ENCODE results near the gene TUT1.

DNA sequence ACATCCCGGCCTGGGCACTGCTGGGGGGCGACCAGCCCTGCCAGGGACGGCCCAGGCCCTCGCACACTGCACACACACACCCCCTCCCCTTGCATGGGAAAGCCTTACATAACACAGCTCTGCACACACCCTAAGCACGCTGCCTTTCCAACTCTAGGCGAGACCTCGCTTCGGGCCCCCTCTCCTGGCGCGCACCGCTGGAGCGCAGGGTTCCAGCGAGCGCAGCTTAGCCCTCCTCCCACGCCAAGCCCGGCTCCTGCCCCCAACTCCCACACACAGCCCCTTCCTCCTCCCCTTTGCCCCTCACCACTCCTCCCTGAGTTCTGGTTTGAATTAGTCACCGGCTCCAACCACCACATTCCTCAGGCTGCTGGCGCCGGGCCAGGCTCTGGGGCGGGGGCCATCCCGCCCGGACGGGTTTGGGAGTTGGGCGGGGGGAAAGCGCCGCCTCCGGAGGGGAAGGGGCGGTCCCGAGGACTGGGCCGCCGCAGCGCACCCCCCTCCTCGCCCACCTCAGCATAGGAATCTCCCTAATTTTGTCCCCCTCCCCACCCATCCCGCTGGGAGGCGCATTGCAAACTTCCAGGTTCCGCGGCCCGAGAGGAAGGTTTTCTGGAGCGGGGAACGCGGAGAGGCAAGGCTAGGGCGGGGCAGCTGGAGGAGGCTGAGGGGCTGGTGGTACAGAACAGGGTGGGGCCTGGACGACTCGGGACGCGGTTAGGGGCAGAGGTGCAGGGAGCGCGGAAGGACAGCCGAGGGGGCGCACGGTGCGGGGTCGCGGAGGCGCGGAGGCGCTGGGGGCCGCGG, 45.7 kb downstream of the TUT1 start:
- TF ChIP-seq POLR2A (IDR thresholded peaks at IDR 0.05): peak in 1 of 2 donors; percentile 23
- TF ChIP-seq, protein P1, sequence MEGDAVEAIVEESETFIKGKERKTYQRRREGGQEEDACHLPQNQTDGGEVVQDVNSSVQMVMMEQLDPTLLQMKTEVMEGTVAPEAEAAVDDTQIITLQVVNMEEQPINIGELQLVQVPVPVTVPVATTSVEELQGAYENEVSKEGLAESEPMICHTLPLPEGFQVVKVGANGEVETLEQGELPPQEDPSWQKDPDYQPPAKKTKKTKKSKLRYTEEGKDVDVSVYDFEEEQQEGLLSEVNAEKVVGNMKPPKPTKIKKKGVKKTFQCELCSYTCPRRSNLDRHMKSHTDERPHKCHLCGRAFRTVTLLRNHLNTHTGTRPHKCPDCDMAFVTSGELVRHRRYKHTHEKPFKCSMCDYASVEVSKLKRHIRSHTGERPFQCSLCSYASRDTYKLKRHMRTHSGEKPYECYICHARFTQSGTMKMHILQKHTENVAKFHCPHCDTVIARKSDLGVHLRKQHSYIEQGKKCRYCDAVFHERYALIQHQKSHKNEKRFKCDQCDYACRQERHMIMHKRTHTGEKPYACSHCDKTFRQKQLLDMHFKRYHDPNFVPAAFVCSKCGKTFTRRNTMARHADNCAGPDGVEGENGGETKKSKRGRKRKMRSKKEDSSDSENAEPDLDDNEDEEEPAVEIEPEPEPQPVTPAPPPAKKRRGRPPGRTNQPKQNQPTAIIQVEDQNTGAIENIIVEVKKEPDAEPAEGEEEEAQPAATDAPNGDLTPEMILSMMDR (IDR thresholded peaks at IDR 0.05): peak in 2 of 6 experiments; percentile 5 to 17
